AML-193 (cell line): Measurements from ENCODE around the gene CDH20.
A peak's percentile ranks its signal among the peaks of the same experiment; 100 is the strongest.

Source experiments
- DNase-seq, 2 experiments: peaks; one replicate each; lab custom pipeline; 2025; lab: John Stamatoyannopoulos, UW

The CDH20 gene

GRCh38 chr18:61531182-61531581 lies 198.0 kb downstream of the CDH20 start:
- no peak for DNase-seq

GRCh38 chr18:61531891-61532290 lies 198.7 kb downstream of the CDH20 start:
- DNase-seq, result no peak

GRCh38 chr18:61535401-61535800 lies 202.2 kb downstream of the CDH20 start:
- DNase-seq, result no peak

DNA sequence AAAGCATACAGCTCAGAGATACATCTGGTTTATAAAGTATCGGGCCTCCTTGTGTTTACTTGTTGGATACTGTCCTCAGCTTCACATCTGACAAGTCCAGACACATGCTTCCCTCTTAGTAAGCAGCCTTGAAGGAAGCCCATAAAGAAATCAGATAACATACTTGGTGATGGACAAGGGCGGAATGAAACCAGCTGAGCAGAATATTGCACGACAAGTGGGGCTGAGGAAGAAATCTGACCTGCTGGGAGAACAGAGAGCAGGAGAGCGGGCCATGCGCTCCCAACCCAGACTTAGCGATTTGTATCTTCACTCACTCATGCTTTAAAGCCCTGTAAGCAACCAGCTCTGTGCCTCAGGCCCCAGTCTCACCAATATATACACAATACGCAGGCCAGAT lies 208.4 kb downstream of the CDH20 start:
- no peak for DNase-seq

GRCh38 chr18:61542596-61542995 lies 209.4 kb downstream of the CDH20 start:
- DNase-seq, result no peak

DNA sequence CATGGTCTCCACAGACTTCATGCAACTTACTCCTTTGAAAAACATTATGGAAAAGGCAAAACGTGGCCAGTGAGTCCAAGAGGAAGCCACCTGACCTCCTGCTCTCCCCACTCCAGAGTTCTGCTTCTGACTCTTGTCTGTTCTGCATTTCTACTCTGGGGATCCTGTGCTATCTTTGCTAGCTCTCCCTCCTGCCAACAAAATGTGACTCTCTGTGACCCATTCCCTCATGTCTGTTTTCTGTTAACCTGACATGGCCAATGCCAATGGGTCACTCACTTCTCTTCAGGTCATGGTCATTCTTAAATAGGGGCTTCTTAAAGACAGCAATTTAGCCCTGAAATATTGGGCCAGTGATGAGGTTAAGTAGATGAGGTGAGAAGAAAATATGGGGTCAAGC lies 210.3 kb downstream of the CDH20 start:
- DNase-seq, result no peak

DNA sequence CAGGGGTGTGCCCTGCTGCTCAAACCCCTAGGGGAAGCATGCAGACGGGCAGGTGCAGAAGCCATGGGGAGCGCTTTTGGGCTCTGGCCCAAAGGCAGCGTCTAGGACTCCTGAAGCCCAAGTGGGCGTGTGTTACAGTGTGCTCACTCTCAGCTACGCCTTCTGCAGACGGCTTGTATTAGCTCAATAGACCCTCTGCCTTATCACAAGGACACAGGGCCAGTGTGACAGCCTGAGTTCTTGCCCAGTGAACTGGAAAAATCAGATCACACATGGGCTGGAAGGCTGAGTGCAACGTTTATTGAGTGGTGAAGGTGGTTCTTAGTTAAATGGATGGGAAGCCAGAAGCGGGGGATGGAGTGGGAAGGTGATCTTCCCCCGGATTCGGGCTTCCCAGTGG lies 210.9 kb downstream of the CDH20 start:
- DNase-seq, result no peak

- DNase-seq, result no peak
These were observed 212.3 kb downstream of the CDH20 start for GRCh38 chr18:61545281-61546245.

GRCh38 chr18:61546590-61546989 lies 213.4 kb downstream of the CDH20 start:
- DNase-seq, result no peak

DNA sequence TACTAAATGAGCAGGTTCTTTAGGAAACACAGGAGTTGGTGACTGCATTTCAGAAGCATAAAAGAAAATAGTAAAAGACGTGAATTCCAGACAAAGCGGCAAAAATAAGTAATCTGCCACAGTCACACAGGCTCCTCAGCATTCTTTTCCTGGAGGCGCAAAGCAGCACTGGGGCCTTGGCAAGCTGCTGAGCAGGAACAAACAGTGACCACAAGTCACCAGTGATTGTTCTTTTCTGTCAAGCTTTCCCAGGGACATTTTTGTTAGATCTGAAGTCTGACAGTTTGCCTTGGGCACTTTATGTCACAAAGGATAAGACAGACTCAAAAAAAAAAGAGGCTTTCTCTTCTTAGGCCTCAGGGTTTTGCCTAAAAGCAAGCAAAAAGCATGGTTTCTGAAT lies 216.2 kb downstream of the CDH20 start:
- DNase-seq, result no peak

GRCh38 chr18:61549889-61550288 lies 216.7 kb downstream of the CDH20 start:
- DNase-seq, result no peak

- DNase-seq, result peak; percentile 21 to 27
These were observed 218.4 kb downstream of the CDH20 start for GRCh38 chr18:61551586-61551985.

DNA sequence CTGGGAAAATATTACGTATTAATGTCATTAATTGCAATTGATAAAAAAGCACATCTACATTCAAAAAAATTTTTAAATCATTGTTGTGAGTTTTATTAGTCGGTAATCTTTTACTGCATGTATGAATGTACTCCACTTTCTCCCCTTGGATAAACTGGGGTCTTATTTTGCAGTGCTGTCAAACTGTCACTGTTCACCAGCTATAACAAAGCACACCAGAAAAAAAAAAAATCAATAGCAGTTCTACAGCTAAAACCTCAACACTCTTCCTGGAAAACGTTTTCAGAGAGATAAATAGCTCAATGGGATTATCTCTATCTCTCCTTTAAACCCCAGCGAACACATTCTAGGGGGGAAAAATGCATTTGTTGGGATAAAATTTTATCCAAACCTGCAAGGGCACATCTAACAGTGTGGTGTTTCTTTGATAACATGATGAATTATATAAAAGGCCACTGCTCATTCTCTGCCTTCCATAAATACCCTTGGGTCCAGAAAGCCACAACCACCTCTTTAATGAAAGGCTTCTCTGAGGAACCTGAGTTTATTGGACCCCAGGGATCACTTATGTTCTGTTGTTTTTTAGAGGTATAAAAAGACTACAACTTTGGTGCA lies 219.9 kb downstream of the CDH20 start:
- DNase-seq, result no peak

GRCh38 chr18:61554117-61554776 lies 221.0 kb downstream of the CDH20 start:
- DNase-seq, result no peak

DNA sequence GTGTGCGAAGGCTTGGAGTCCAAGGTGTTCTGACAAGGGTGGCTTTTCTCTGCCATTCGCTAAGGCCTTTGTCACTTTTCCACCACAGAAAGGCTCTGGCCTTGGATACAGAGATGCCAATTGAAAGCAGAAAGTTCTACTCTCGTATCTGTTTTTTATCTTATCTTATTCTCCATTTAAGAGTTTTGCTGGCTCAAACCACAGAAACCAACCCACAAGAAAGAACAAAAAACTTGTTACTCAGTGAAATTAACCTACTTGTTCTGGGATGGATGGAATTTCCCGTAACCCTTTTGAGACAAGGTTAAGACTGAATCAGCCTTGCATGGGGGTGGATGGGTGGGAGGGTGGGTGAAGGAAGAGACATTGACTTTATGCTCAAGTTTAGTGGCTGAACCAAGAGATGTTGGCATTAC lies 221.7 kb downstream of the CDH20 start:
- DNase-seq, result no peak

DNA sequence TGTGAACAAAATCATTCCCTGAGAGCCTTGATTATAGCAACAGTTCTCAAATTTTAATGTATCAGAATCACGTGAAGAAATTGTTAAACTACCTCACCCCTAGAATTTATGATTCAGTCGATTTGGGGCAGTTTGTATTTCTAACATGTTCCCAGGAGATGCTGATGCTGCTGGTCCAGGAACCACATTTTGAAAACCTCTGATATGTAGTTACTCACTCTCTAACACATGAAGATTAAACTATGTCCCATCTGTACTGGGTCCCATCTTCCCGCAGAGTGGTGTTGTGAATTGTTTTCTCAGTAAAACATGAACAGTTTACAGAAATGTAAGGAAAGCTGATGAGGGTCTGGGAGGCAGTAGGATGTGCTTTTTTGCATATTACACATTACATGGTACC lies 223.1 kb downstream of the CDH20 start:
- DNase-seq, result no peak

DNA sequence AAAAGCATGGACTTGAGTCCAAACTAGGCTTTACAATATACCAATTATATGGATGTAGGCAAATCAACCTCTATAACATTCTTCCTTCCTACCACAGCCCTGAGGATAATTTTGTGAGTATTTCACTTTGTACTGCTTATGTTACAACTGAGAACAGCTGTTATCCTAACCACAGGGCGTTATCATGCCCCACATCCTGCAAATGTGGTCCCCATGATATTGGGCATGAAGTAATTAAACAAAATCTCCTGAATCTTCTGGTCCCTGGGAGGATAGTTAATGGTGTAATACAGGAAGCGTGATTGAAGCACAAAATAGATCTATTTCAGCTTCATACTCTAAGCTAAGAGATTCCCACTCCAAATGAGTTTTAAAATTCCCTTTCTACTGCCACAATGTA lies 223.6 kb downstream of the CDH20 start:
- no peak for DNase-seq

GRCh38 chr18:61569176-61569892 lies 236.1 kb downstream of the CDH20 start:
- no peak for DNase-seq

- DNase-seq, result no peak
These were observed 236.8 kb downstream of the CDH20 start for GRCh38 chr18:61570070-61570469.

DNA sequence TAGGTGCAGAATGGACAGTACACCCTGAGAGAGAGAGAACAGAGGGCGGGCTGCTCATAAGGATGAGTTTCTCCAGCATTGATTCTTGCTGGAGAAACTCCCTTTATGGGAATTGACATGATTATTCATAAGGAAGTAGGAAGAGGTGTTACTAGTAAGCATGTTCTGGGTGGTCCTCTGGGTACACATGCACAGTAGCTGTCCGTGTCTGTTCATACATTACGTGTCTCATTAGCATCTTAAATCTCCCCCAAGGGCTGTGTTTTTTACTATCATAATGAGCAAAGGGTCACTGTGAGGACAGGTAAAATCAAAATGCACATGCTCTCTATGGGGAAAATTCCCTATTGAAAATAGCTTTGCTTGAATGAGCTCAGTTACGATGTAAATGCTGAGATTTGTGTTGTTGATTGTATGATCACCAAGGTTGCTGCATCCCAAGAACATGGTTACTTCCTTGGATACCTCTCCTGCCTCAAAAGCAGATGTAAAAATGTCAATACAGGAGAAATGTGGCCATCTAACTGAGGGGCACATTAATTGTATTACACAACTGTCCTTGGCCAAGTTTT lies 238.9 kb downstream of the CDH20 start:
- no peak for DNase-seq

GRCh38 chr18:61572871-61573270 lies 239.6 kb downstream of the CDH20 start:
- no peak for DNase-seq

DNA sequence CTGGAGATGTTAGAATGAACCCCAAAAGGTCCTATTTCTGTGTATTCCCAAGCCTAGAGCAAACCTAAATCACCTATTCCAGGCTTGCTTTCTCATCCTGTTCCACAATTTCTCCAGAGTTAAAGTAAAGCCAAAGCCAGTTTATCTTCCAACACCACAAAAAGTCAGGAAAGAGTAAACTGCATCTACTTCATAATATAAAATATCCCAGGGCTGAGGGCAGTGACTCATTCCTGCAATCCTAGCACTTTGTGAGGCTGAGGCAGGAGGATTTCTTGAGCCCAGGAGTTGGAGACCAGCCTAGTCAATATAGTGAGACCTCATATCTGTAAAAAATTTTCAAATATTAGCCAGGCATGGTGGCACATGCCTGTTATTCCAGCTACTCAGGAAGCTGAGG lies 241.4 kb downstream of the CDH20 start:
- no peak for DNase-seq
